Panc1 (cell line): ENCODE results near the gene OR6B1. TPM values are rescaled to one million over a fixed set of nuclear protein-coding genes. Genes with fewer than 3 reads are reported as not detected.

Experiments
- ATAC-seq: fragments of 200-7000 bp; cut with Tn5 transposase; 2 replicates; pipeline ENCODE4 v1.9.1; 2020; ENCODE audit warnings: mild to moderate bottlenecking, moderate library complexity
- BruUV-seq: library from RNA; stranded (reverse); fragments of 400-500 nt; replicated peaks from 2 replicates; lab custom pipeline; 2021; lab: Mats Ljungman, UMichigan
- CTCF ChIA-PET: fragments of 300-600 bp; sonication (Branson Sonifier 250); formaldehyde crosslinking; loops from one replicate; lab custom pipeline; 2022; ENCODE audit warnings: antibody characterized with exemption; lab: Charles Lee
- POLR2A ChIA-PET: fragments of 300-600 bp; sonication (Branson Sonifier 250); formaldehyde crosslinking; loops from one replicate; lab custom pipeline; 2022; ENCODE audit warnings: antibody characterized with exemption; lab: Charles Lee
- DNase-seq: peaks from one replicate; pipeline ENCODE4 v3.0.0-alpha.2; 2010; ENCODE audit warnings: low read depth, low spot score
- H3K27ac ChIP-seq: 2 replicates; pipeline ENCODE4 v1.5.1; 2011; ENCODE audit warnings: mild to moderate bottlenecking, low read length, inconsistent platforms
- H3K27me3 ChIP-seq: fragments of 200-500 bp; sonication (Bioruptor generic); 2 replicates; pipeline ENCODE4 v1.6.0; 2014; ENCODE audit warnings: low read length, inconsistent platforms; ENCODE audit not compliant: control insufficient read depth, insufficient read depth
- H3K36me3 ChIP-seq: fragments of 200-500 bp; sonication (Bioruptor generic); 2 replicates; pipeline ENCODE4 v1.5.1; 2014; ENCODE audit warnings: inconsistent platforms, mild to moderate bottlenecking, low read length, moderate library complexity; ENCODE audit not compliant: control insufficient read depth, insufficient read depth
- H3K4me1 ChIP-seq: 2 replicates; pipeline ENCODE4 v1.5.1; 2011; ENCODE audit warnings: inconsistent platforms, mild to moderate bottlenecking, low read length, moderate library complexity; ENCODE audit not compliant: control insufficient read depth, insufficient read depth
- H3K4me3 ChIP-seq, 2 experiments: 2 replicates each; pipeline ENCODE4 v1.5.1; 2011 to 2012; ENCODE audit warnings: low read depth in 2 of 2, low read length in 2 of 2, mild to moderate bottlenecking in 2 of 2, inconsistent platforms in 1 of 2, moderate library complexity in 1 of 2
- H3K9me3 ChIP-seq: fragments of 200-500 bp; sonication (Bioruptor generic); 2 replicates; pipeline ENCODE4 v1.5.1; 2014; ENCODE audit warnings: low read depth, mild to moderate bottlenecking, inconsistent platforms, low read length, moderate library complexity; ENCODE audit not compliant: control insufficient read depth, insufficient read depth
- CTCF ChIP-seq: fragments of 450-650 bp; IDR thresholded peaks from 2 replicates; pipeline ENCODE4 v1.5.1; 2017; ENCODE audit warnings: mild to moderate bottlenecking
- POLR2AphosphoS5 ChIP-seq: IDR thresholded peaks from 2 replicates; pipeline ENCODE4 v1.6.1; 2012; ENCODE audit warnings: mild to moderate bottlenecking, low read depth, low read length, moderate library complexity
- REST ChIP-seq, 2 experiments: IDR thresholded peaks; 2 replicates each; pipeline ENCODE4 v1.6.1; 2011 to 2012; ENCODE audit warnings: low read depth in 2 of 2, control low read depth in 1 of 2, low read length in 1 of 2, mild to moderate bottlenecking in 1 of 2, moderate library complexity in 1 of 2; ENCODE audit not compliant: insufficient read depth in 1 of 2
- SIN3A ChIP-seq: IDR thresholded peaks from 2 replicates; pipeline ENCODE4 v1.6.1; 2012; ENCODE audit warnings: low read depth, mild to moderate bottlenecking, low read length, moderate library complexity, borderline replicate concordance; ENCODE audit not compliant: insufficient read depth
- TCF7L2 ChIP-seq: IDR thresholded peaks from 2 replicates; pipeline ENCODE4 v1.6.1; 2011; ENCODE audit warnings: mild to moderate bottlenecking, low read depth, low read length, inconsistent platforms
- in situ Hi-C: cut with HindIII; loops from 2 replicates; pipeline ENCODE4 v1.10.0; 2016; ENCODE audit warnings: low sequenced_read_pairs, low pct_unique_long_range_greater_than_20kb
- intact Hi-C: fragments of 100-400 bp; cut with micrococcal nuclease; formaldehyde crosslinking; loops from one replicate; pipeline ENCODE4 v1.10.0; 2022; ENCODE audit not compliant: unreplicated experiment
- total RNA-seq: library from RNA; stranded (reverse); gene quantifications from one replicate; pipeline ENCODE4 v1.2.1, GENCODE V29; 2021; ENCODE audit not compliant: unreplicated experiment

The OR6B1 gene
- total RNA-seq, 1 experiment from 2014 or later = not detected

GRCh38 chr7:143958781-143959180 lies 41.3 kb upstream of the OR6B1 start:
- Histone ChIP-seq H3K27me3 (no peaks in the 10 kb centered on the region), H3K4me1 (no peaks in the 10 kb centered on the region), H3K36me3 (no peaks in the 10 kb centered on the region), H3K4me3 (no peak overlapping the region), H3K9me3 (no peaks in the 10 kb centered on the region), H3K27ac (no peak overlapping the region)
- TF ChIP-seq SIN3A (no peak), REST (IDR thresholded peaks at IDR 0.05; ENCODE audit: insufficient read depth in 1 of 2, low read depth in 2 of 2, low read length in 1 of 2) (no peak), CTCF (no peak), TCF7L2 (no peak), POLR2AphosphoS5 (no peak)
- in situ Hi-C loops = no loop called here
- intact Hi-C loops = no loop called here
- ChIA-PET CTCF (no interaction called here), POLR2A (no interaction called here)
- ATAC-seq = no peak
- BruUV-seq = no TSS peak
- no peak for DNase-seq

GRCh38 chr7:143960813-143961610 lies 39.1 kb upstream of the OR6B1 start:
- DNase-seq = no peak
- TF ChIP-seq POLR2AphosphoS5 (no peak), TCF7L2 (no peak), SIN3A (no peak), REST (IDR thresholded peaks at IDR 0.05; ENCODE audit: insufficient read depth in 1 of 2, low read depth in 2 of 2, low read length in 1 of 2) (no peak), CTCF (no peak)
- no peak for ATAC-seq
- BruUV-seq = no TSS peak
- Histone ChIP-seq H3K27me3 (no peaks in the 10 kb centered on the region), H3K4me3 (no peak overlapping the region), H3K4me1 (no peaks in the 10 kb centered on the region), H3K36me3 (no peaks in the 10 kb centered on the region), H3K27ac (no peak overlapping the region), H3K9me3 (no peaks in the 10 kb centered on the region)
- in situ Hi-C loops = no loop called here
- intact Hi-C loops = no loop called here
- ChIA-PET POLR2A (no interaction called here), CTCF (no interaction called here)
